GM12878 (cell line): ENCODE measurements around the gene PAFAH2.

Experiments used
- ATF3 ChIP-seq: IDR thresholded peaks from 2 replicates; pipeline ENCODE4 v1.6.1; 2011; ENCODE audit warnings: low read depth, mild to moderate bottlenecking, low read length, moderate library complexity, borderline replicate concordance; ENCODE audit errors: extremely low read depth
- CTCF ChIP-seq, 3 experiments: IDR thresholded peaks in 2 of 3; conservative IDR thresholded peaks in 1 of 3; 2 replicates each; pipeline ENCODE4 v1.5.1; 2011; ENCODE audit warnings: low read depth in 3 of 3, low read length in 3 of 3, mild to moderate bottlenecking in 3 of 3, control low read depth in 2 of 3, moderate library complexity in 2 of 3, inconsistent platforms in 1 of 3, mixed read lengths in 1 of 3; ENCODE audit not compliant: control insufficient read depth in 2 of 3, insufficient read depth in 1 of 3; ENCODE audit errors: extremely low read depth in 1 of 3
- E2F8 ChIP-seq: fragments of 450-650 bp; IDR thresholded peaks from 2 replicates; pipeline ENCODE4 v1.6.1; 2018; ENCODE audit warnings: mild to moderate bottlenecking, low read depth, moderate library complexity; ENCODE audit not compliant: partially characterized antibody
- SMAD1 ChIP-seq: fragments of 450-650 bp; IDR thresholded peaks from 2 replicates; pipeline ENCODE4 v1.6.1; 2018; ENCODE audit warnings: mild to moderate bottlenecking, low read depth; ENCODE audit not compliant: partially characterized antibody

- no peak for TF ChIP-seq SMAD1
- TF ChIP-seq ATF3 = no peak
- TF ChIP-seq CTCF (IDR thresholded peaks at IDR 0.05 in 2 of 3, conservative IDR thresholded peaks at IDR 0.05 in 1 of 3; ENCODE audit: control insufficient read depth in 2 of 3, extremely low read depth in 1 of 3, insufficient read depth in 1 of 3, low read depth in 3 of 3, low read length in 3 of 3) = no peak
- no peak for TF ChIP-seq E2F8
These were observed 12.2 kb downstream of the PAFAH2 start for GRCh38 chr1:25985670-25986069.
